Right ventricle myocardium inferior (tissue), 1 donor: ENCODE data around the gene RET. TPM values are rescaled to one million over a fixed set of nuclear protein-coding genes. Genes with fewer than 3 reads are reported as not detected.

Experiments
- ATAC-seq: fragments of 200-7000 bp; cut with Tn5 transposase; one replicate; pipeline ENCODE4 v1.9.1; 2020; ENCODE audit warnings: mild to moderate bottlenecking, moderate library complexity
- DNase-seq: peaks from one replicate; pipeline ENCODE4 v3.0.0; 2021; ENCODE audit errors: missing footprints
- intact Hi-C: fragments of 100-400 bp; cut with DNase I; formaldehyde crosslinking; loops from one replicate; pipeline ENCODE4 v1.11.0; 2022
- total RNA-seq: library from RNA; stranded (reverse); fragmentation: NEBNext Ultra II Directional; extraction: Animal tissue kit (Norgen Biotek cat#: 25700); gene quantifications from one replicate; pipeline ENCODE4 v1.2.1, GENCODE V29; 2021
- donor health status: DM: no; HTN: yes; CAD: no; lungs with severe emphysema.

Gene RET
- total RNA-seq, 1 donor from 2014 or later = 7.7 TPM

- ATAC-seq (no peak), DNase-seq (no peak)
- intact Hi-C loops = no loop called here
These were observed 33.5 kb upstream of the RET start for GRCh38 chr10:43043342-43043772.

- DNase-seq = no peak
- intact Hi-C loops = no loop called here
- ATAC-seq = no peak
These were observed 33.0 kb upstream of the RET start for GRCh38 chr10:43043773-43044447.

- intact Hi-C loops = no loop called here
- ATAC-seq = no peak
- no peak for DNase-seq
These were observed 32.4 kb upstream of the RET start for GRCh38 chr10:43044448-43044921.

GRCh38 chr10:43044961-43045621 is 31.8 kb upstream of the RET start:
- DNase-seq (no peak), ATAC-seq (no peak)
- intact Hi-C loops = no loop called here

GRCh38 chr10:43045631-43046287 is 31.1 kb upstream of the RET start:
- no peak for DNase-seq
- intact Hi-C loops = no loop called here
- ATAC-seq = no peak

GRCh38 chr10:43046288-43046991 is 30.4 kb upstream of the RET start:
- ATAC-seq = no peak
- no peak for DNase-seq
- intact Hi-C loops = no loop called here

- intact Hi-C loops = no loop called here
- ATAC-seq (no peak), DNase-seq (no peak)
These were observed 29.4 kb upstream of the RET start for GRCh38 chr10:43047288-43047970.

- no peak for ATAC-seq
- intact Hi-C loops = no loop called here
- DNase-seq = no peak
These were observed 28.4 kb upstream of the RET start for GRCh38 chr10:43048301-43049051.

- intact Hi-C loops = no loop called here
- DNase-seq (no peak), ATAC-seq (no peak)
These were observed 27.8 kb upstream of the RET start for GRCh38 chr10:43049081-43049551.

GRCh38 chr10:43050011-43050410 is 26.9 kb upstream of the RET start:
- intact Hi-C loops = no loop called here
- DNase-seq = no peak
- ATAC-seq = no peak

GRCh38 chr10:43053825-43054224 is 23.0 kb upstream of the RET start:
- ATAC-seq (no peak), DNase-seq (no peak)
- intact Hi-C loops = no loop called here

- ATAC-seq = no peak
- intact Hi-C loops = no loop called here
These were observed 22.3 kb upstream of the RET start for GRCh38 chr10:43054593-43054992.

GRCh38 chr10:43055217-43055616 is 21.7 kb upstream of the RET start:
- DNase-seq = no peak
- intact Hi-C loops = no loop called here
- ATAC-seq = no peak

More at GRCh38 chr10:43054593-43054992, 22.3 kb upstream of the RET start:
- no peak for DNase-seq

GRCh38 chr10:43055991-43056567 is 20.8 kb upstream of the RET start:
- intact Hi-C loops = no loop called here
- no peak for ATAC-seq
- DNase-seq = no peak

GRCh38 chr10:43056568-43057011 is 20.3 kb upstream of the RET start:
- no peak for DNase-seq

GRCh38 chr10:43057231-43057711 is 19.6 kb upstream of the RET start:
- ATAC-seq = no peak
- intact Hi-C loops = no loop called here
- DNase-seq = no peak

More at GRCh38 chr10:43056568-43057011, 20.3 kb upstream of the RET start:
- no peak for ATAC-seq
- intact Hi-C loops = no loop called here

GRCh38 chr10:43057831-43058340 is 19.0 kb upstream of the RET start:
- no peak for DNase-seq
- intact Hi-C loops = no loop called here
- no peak for ATAC-seq
